Astrocyte of the cerebellum (primary cell): Measurements from ENCODE around the gene ATF3.

Experiments
- DNase-seq: peaks from one replicate; pipeline ENCODE4 v3.0.0-alpha.2; 2011; ENCODE audit warnings: low read depth
- H3K4me3 ChIP-seq: 2 replicates; pipeline ENCODE4 v1.5.1; 2011; ENCODE audit warnings: mild to moderate bottlenecking, low read depth, low read length, moderate library complexity
- in situ Hi-C: cut with HindIII; loops from 2 replicates; pipeline ENCODE4 v1.10.0; 2017; ENCODE audit warnings: low sequenced_read_pairs
- TF ChIP-seq, protein P1 (sequence below): IDR thresholded peaks from 2 replicates; pipeline ENCODE4 v1.5.1; 2012; ENCODE audit warnings: low read length, low read depth, moderate library complexity, mild to moderate bottlenecking; ENCODE audit errors: missing control alignments

The ATF3 gene

GRCh38 chr1:212611000-212611948 is 2.7 kb downstream of the ATF3 start:
- DNase-seq = no peak
- TF ChIP-seq, protein P1, sequence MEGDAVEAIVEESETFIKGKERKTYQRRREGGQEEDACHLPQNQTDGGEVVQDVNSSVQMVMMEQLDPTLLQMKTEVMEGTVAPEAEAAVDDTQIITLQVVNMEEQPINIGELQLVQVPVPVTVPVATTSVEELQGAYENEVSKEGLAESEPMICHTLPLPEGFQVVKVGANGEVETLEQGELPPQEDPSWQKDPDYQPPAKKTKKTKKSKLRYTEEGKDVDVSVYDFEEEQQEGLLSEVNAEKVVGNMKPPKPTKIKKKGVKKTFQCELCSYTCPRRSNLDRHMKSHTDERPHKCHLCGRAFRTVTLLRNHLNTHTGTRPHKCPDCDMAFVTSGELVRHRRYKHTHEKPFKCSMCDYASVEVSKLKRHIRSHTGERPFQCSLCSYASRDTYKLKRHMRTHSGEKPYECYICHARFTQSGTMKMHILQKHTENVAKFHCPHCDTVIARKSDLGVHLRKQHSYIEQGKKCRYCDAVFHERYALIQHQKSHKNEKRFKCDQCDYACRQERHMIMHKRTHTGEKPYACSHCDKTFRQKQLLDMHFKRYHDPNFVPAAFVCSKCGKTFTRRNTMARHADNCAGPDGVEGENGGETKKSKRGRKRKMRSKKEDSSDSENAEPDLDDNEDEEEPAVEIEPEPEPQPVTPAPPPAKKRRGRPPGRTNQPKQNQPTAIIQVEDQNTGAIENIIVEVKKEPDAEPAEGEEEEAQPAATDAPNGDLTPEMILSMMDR = no peak
- in situ Hi-C loops = loop anchor here (10.0 kb wide), 1 partner anchor 174 kb away; no protein-coding TSS in a partner anchor
- H3K4me3 ChIP-seq = no peak overlapping the region

GRCh38 chr1:212612041-212612961 is 3.7 kb downstream of the ATF3 start:
- no peak for DNase-seq
- in situ Hi-C loops = loop anchor here (10.0 kb wide), 1 partner anchor 172 kb away; no protein-coding TSS in a partner anchor
- TF ChIP-seq, protein P1 = no peak
- H3K4me3 ChIP-seq = no peak overlapping the region

DNA sequence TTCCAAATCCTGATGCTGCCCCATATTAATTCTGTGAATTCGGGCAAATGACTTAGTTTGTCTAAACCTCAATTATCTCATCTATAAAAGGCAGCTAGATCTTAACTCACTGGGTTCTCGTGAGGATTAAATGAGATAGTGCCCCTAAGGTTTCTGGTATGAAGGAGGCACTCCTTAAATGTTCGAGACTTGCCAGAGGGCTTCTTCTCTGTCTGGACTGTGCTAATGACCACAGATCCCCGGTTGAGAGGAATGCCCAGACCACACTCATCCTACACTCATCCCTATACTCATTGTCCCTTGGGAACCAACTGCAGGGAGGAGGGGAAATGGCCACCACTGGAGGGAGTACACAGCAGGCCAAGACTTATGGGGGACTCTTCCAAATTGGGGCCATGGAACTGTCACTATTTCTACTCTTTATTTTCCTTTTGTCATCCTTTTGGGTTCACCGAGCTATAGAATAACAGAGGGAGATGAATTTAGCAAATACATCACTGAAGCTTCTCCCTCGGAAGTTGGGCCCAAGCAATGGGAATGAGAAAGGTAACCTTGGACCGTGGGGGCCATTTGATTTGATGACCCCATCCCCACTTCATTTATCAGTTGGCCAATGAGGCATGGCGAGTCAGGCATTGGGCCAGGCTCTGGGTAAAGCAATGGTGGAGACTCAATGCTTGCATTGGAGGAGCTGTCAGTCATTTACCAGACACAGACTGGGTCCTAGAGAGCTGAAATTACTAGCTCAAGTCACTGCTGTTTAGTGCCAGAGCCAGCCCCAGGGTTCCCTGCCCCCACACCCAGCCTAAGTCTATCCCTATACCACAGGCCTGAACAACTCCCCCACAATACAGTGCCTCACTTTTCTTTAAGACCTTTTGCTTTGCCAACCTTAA is 5.1 kb downstream of the ATF3 start:
- DNase-seq = no peak
- in situ Hi-C loops = loop anchor here (10.0 kb wide), 1 partner anchor 171 kb away; no protein-coding TSS in a partner anchor
- no peak overlapping the region for H3K4me3 ChIP-seq
- TF ChIP-seq, protein P1 = no peak

DNA sequence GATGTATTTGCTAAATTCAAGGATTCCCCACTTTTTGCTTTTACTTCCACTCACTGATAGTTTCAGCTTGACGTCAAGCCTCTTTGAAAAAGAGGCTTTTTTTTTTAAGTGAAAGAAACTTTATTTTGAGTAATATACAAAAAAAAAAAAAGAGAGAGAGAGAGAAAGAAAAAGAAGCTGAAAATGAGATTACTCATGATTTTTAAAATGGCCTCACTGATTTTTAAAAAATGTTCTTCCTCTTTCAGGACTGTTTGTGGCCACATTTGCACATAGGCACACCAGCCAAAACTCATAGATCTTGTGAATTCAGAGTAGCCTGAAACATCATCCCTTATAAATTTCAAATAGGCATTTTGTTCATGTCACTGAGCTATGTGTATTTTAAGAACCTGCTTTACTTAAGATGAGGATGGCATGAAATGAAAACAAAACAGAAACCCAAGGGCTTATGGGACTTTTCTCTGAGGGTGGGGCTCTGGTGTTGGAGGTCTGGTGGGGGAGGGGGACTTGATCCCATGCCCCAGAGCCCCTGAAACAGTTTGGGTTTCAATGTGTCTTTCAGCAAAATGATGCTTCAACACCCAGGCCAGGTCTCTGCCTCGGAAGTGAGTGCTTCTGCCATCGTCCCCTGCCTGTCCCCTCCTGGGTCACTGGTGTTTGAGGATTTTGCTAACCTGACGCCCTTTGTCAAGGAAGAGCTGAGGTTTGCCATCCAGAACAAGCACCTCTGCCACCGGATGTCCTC is 6.1 kb downstream of the ATF3 start:
- in situ Hi-C loops = loop anchor here (10.0 kb wide), 1 partner anchor 170 kb away; no protein-coding TSS in a partner anchor
- TF ChIP-seq, protein P1 = no peak
- no peak overlapping the region for H3K4me3 ChIP-seq
- DNase-seq = no peak

DNA sequence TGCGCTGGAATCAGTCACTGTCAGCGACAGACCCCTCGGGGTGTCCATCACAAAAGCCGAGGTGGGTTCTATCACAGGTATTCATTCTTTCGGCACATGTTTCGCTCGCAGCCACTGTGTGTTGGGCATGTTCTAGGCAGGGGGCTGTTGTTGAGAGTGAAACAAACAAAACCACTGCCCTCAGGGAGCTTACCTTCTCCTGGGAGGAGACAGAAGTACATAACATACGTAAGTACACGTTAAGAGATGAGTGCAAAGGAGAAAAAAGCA is 6.6 kb downstream of the ATF3 start:
- TF ChIP-seq, protein P1 = no peak
- in situ Hi-C loops = loop anchor here (10.0 kb wide), 1 partner anchor 170 kb away; no protein-coding TSS in a partner anchor

More for the DNA sequence above, 6.6 kb downstream of the ATF3 start:
- no peak for DNase-seq
- H3K4me3 ChIP-seq = no peak overlapping the region
